CD4-positive, alpha-beta T cell treated with Interleukin-15 for 1 hour (primary cell): ENCODE data around the gene CGREF1.
A peak's percentile ranks its signal among the peaks of the same experiment; 100 is the strongest.
"Not testable (repeated sequence)": the region's sequence is repeated elsewhere in the genome, so short reads cannot be mapped to it uniquely, and the experiment has no call there.

Experiments used
- DNase-seq: peaks from one replicate; pipeline ENCODE4 v3.0.0-alpha.2; 2020

The CGREF1 gene

DNA sequence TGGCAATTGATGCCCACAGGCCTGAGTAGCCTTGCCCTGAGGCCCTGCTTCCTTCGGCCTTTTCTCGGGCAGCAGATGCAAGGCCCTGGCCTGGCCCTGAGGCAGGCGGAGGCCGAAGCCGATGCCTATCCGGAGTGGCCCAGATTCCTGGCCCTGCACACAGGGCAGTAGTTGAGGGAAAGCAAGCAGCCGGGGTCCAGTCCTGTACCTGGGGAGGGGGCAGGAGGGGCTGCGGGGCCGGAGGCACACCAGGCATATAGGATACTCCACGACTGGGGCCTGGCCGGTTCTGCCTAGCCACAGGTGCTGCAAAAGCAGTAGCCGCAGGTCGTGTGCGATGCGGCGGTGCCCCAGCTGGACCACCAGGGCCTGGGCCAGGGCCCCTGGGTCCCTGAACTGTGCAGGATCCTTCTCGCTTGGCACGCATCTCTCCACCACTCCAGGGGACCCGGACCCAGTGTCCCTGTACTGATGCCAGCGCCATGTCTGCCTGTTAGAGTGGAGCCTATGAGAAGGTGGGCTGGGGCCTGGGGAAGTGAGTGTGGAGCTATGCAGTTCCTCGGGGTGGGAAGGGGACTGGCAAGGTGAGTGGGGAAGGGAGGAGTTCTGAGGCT, 18.5 kb upstream of the CGREF1 start:
- no peak for DNase-seq

DNA sequence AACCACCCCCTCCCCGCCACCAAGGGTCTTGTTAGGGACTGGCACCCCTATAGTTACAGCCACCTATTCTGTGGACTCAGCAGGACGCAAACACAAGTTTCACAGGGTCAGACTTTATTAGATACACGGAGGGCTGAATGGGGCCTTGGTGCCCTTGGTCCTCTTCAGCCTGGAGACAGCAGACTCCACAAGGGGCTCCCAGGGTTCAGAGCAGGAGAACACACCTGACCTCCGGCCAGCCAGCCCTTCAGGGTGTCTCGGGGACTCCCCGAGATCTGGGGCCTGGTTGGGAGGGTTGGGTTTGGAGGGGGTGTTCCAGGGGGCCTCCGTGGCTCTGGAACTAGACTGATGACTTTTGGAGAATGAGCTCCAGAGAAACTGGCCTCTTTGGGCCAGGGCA, 17.8 kb upstream of the CGREF1 start:
- no peak for DNase-seq

DNA sequence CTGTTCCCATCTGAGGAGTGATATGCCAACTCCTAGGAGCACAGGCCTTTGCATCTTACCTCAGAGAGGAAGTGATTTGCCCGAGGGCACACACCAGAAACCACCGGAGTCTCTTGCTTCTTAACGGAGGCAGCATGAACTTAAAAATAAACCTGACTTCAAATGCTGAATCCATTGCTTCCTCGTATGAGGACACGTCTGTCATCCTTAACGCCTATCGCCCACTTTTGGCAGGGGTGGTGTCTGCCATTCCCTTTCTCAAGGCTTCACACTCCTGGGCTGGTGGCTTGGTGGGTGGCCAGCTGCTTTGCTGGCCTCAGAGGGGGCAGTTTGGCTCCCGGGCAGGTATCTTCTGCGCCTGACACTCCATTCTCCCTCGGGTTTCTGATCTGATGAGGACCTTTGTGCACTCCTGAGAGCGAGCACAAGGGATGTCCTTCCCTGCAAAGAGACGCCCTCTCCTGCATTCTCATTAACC, 16.6 kb upstream of the CGREF1 start:
- DNase-seq = no peak

DNA sequence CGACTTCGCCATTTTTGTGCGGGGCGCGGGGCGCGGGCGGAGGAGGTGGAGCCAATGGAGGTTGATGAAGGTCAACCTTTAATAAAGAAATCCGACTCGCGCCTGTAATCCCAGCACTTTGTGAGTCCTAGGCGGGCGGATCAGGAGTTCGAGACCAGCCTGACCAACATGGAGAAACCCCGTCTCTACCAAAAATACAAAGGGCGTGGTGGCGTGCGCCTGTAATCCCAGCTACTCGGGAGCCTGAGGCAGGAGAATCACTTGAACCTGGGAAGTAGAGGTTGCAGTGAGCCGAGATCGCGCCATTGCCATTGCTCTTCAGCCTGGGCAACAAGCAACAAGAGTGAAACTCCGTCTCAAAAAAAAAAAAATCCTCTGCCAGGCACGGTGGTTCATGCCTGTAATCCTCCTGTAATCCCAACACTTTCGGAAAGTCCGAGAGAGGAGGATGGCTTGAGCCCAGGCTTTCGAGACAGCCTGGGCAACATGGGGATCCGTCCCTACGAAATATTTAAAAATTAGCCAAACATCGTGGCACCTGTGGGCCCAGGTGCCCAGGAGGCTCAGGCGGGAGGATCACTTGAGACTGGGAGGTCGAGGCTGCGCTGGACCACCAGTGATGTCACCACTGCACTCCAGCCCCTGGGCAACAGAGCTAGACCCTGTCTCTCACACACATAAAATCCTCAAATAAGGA, 16.0 kb upstream of the CGREF1 start:
- DNase-seq = no peak

DNA sequence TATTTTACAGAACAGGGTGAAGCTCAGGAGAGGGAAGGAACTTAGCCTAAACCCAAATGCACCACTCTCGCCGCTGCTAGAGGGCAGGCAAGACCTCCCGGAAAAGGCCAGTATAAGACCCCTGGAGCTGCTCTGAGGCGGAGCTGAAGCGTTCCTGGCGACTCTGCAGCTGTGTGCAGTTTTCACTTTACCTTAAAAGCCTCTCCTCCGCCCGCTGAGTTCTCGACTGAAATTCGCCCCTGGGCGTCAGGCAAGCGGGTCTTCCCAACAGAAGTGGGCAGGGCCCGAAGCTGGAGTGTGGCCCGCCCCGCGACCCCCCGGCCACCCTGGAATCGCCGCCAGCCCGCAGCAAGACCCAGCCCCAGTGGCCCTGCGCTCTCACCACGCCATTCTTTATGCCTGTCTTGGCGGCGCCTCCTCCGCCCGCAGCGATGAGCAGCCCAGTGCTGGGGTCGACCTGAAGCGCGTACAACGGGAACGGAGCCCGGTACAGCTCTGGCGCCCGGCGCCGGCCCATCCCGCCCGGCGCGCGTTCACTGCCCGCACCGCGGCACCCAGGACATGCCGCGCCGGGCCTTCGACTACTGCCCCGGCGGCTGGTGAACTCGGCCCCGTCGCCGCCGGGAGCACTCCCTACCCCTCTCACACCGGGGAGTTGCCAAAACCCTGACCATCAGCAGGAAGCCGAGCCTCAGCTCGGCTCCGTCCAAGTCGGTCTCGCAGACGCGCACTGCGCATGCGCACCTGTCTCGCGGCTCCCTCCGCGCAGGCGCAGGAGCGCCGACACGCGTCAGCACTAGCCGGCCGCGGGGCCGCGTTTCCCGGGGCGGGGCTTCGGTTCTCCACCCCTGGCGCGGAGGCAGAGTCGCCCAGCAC, 15.2 kb upstream of the CGREF1 start, which contains the start of gene PREB:
PREB (minus strand) TSS at position 732 of the 876 bp plus-strand sequence; CDS start at position 517, 215 bp downstream.
- peak; percentile 97 for DNase-seq

DNA sequence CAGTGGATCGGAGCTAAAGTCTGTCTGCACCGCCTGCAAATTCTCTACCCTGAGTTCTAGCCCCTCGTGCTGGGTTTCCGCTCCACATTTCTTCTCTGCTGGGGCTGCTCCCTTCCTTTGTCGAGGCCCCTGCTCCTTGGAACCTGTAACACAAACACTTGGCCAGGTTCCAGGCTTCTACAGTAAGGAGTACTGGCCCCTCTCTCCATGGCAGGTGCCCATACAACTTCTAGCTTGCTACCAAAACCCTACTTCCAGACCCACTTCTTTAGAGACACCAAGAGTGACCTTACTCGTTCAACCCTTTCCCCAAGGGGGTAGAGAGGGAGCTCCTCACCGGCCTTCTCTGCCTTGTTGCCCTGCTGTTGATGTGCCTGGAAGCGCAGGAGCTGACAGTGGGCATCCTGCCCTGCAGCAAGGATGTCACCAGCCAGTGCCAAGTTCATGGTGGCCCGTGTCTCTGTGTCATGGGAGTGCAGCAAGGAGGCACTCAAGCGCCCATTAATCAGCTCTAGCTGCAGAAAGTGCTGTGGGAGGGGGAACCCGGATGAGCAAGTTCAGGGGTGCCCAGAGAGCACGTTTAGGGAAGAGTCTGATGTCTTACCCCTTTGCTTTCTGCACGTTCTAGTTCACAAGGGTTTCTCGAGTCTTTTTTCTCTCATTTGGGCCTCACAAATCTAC, 14.4 kb upstream of the CGREF1 start:
- no peak for DNase-seq

DNA sequence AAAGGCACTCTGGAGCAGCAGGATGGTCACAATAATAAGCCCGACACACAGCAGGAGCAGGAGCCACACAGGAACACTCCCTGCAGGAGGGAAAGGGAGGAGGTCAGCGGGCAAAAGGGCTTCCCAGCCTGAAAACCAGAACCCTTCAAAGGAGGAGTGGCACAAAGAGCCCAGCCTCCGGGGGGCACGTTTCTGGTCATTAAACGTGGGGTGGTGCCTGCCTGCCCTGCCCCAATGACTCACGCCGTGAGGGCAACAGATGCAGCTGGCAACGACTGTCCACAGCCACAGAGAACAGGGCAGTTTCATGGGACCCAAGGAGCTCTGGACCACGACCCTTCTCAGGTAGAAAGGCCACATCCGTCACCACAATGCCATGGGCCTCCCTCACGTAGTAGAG, 12.5 kb upstream of the CGREF1 start:
- DNase-seq = no peak

DNA sequence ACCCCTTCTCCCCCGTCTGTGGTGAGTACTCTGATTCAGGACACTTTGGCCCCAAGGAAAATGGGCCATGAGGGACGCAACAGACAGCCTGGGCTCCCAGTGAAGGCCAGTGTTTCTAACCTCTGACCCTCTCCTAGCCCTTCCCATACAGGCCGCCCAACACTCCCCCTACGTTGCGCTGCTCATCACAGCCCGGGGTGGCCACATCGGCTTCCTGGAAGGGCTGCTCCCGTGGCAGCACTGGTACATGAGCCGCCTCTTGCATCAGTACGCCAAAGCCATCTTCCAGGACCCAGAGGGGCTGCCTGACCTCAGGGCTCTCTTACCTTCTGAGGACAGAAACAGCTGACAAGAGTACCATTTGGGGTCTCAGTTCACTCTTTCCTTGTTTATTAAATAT, 11.5 kb upstream of the CGREF1 start:
- DNase-seq = no peak

DNA sequence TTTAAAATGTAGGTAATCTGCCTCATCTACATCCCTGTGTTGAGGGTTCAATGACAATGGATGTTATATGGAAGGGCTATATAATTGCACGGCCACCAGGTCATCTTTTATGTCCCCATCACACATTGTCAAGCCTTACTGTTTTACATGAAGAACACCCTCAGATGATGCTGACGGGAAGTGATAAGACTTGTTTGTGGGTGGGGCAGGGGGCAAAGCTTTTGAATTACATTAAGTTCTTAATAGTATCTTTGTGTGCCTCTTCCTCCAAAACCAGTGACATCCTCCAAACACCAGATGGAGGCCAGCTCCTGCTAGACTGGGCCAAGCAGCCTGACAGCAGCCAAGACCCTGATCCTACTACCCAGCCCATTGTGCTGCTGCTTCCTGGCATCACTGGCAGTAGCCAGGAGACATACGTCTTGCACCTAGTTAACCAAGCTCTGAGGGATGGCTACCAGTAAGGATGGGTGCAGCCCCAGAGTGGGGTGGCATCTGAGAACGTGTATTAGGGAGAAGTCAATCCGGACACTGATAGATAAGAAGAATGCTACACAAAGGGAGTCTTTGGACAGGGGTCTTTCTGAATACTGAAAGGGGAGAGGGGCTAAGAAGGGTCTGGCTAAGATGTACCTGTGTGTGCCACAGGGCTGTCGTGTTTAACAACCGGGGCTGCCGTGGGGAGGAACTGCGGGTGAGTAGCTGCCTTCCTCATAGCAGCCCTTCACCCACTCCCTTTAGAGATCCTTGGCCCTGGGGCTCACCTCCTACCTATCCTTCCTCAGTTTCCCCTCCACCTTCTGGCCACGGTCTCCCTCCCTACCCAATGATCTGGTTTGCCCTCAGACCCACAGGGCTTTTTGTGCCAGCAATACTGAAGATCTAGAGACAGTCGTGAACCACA, 10.0 kb upstream of the CGREF1 start:
- no peak for DNase-seq

DNA sequence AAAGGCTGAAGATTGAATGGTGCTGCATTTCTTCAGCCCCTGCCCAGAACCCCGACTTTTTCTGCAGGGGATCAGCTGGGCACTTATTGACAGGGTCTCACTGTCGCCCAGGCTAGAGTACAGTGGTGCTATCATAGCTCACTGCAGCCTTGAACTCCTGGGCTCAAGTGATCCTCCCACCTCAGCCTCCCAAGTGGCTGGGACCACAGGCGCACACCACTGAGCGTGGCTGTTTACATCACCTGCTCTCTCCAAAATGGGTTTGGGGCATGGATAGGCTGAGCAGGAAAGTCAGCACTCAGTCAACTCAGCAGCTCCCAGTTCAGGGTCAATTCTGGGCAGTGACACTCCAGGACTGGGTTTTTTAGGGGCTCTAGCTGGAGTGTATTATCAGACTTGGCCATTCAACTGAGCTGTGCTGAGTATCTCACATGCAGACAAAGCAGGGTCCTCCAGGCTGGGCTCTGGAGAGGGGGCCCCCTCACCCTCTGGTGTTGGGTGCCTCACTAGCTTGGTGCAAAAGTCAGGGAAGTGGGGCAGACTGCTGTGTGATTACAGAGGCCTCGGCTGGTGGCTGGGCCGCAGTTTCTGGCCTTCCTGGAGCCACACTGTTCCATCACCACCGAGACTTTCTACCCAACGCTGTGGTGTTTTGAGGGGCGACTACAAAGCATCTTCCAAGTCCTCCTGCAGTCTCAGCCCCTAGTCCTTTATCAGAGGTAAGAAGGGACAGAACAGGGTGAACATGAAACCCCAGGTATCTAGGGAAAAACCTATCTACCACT, 9.1 kb upstream of the CGREF1 start:
- DNase-seq = no peak

DNA sequence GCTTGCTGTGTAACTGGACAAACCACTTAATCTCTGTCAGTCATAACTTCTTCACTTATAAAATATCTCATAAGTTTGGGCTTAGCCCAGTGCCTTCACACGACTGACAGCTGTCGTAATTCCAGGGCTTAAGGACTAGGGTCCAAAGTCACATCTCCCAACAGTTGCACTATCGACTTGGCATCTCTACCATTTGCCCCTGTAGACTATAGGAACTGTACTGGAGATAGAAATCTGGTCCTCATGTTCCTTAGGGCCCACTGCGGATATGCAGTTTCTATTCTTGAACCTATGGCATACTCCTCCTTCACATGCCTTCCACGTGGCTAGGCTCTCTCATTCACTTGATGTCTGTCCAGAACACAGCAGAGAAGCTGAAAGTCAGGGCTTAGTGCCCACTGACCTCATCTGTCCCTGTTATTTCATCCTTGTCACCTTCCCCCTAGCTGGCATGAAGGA, 7.4 kb upstream of the CGREF1 start:
- DNase-seq = no peak

DNA sequence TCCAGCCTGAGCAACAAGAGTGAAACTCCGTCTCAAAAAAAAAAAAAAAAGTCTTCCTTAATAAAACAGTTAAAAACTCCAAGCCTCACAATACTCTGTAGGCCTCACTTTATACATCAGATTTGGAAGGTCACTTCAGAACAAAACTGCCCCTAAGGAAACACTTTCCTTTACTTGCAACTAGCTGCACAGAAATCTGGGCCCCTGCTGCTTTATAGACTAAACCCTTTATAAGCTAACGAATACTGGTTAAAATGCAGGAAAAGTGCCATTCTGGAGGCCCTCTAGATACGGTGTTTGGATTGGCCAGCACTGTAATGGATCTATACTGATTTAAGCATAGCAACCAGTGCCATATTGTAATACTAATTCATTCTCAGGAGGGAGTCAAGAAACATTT, 6.2 kb upstream of the CGREF1 start:
- no peak for DNase-seq

DNA sequence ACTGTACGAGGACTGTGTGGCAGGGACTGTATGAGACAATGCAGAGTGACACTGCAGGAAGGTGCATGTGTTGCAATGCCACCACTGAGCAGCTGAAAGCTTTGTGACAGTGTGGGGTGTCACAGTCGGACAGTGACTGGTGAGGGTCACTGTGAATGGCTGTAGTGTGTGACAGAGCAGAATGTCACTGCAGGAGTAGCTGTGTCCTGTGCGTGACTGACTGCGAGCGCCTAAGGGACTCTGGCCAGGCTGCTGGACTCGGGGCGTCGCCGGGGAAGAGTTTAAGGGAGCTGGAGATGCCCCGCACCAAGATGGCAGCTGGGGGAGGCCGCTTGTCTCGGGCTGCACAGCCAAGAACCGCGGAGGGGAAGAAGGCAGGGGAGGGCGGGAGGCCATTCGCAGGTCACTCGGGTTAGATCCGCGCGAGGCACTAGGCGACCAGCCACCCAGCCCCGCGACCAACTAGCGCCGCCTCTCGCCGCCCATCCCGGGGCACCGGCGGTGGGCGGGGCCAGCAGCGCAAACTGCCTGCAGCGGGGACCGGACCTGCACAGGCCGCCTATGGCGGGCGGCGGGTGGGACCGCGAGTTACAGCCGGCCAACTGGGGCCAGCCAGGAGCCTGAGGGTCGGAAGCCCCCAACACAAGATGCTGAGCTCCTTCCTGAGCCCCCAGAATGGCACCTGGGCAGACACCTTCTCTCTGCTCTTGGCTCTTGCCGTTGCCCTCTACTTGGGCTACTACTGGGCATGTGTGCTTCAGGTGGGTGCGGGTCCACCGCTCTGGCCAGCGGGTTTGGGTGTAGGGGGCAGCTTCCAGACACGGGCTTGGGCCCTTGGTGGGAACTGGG, 4.6 kb upstream of the CGREF1 start, which contains the start of gene ABHD1:
ABHD1 (plus strand) TSS at position 514 of the 849 bp plus-strand sequence; CDS start at position 648, 134 bp downstream.
- peak; percentile 75 for DNase-seq

DNA sequence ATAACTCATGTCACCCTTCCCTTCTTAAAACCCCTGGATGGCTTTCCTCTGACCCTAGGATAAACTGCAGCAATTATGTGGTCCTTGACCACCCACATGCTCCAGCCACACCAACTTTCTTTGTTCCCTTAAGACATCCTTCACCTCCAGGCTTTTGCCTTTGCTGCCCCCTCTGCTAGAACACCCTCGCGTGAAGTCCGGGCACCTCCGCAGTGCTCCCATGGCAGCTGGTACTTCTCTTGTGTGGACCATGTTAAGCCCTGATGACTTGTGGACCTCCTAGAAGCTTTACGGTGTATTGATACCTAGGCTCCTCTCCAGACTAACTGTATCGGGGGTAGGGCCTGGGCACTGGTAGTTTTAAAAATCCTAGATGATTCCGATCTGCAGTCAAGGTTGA, 3.9 kb upstream of the CGREF1 start:
- DNase-seq = no peak

DNA sequence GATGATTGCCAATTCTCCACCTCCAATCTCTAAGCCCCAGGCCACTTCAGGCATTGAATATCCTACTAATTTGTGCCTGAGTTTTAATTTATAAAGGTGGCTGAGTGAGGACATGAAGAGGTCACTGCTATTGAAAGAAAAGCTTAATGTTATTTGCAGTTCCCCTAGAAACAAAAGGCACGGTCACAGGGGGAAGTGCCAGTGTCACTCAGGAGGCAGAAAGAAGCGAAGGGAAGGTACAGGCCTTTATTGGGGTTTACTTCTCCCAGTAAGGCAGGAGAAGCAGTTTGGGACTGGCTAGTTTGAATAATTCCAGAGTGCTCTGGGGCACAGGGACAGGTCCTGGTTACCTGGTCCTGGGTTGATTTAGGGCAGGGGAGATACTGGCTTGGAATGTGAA, 3.0 kb upstream of the CGREF1 start:
- DNase-seq = no peak

DNA sequence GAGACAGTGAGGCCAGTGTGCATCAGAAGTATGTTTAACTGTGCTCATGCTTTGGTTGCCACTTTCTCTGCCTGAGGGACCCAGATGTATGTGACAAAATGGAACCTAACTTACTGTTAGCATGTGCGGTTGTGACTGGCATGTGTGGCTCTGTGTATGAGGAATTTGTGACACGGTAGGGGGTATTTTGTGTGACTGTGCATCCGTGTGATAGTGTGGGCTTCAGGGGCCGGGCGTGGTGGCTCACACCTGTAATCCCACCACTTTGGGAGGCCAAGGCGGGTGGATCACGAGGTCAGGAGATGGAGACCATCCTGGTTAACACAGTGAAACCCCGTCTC, 372 bp upstream of the CGREF1 start:
- not testable (repeated sequence) for DNase-seq

DNA sequence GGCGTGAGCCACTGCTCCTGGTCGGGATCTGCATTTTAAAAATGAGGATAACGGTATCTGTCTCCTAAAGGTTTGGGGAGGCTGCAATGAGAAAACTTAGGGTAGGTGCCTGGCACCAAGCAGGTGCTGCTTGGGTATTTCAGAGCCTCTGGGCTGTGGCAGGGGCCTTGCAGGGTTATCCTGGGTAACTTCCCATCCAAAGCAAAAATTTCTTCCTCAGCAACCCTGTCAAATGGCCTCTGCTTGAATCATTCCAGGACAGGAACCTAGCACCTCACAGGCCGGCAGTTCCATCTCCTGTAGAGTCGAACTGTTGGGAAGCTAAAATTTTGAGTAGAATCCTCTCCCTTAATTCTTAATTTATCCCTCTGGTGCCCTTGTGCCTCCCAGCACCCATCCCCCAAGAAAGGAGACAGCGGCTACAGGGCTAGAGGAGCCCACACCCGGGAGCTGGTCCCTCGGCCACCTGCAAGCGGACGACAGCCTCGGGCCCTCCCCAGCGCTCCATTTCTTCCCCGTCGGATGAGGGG, 868 bp downstream of the CGREF1 start:
- DNase-seq = no peak

DNA sequence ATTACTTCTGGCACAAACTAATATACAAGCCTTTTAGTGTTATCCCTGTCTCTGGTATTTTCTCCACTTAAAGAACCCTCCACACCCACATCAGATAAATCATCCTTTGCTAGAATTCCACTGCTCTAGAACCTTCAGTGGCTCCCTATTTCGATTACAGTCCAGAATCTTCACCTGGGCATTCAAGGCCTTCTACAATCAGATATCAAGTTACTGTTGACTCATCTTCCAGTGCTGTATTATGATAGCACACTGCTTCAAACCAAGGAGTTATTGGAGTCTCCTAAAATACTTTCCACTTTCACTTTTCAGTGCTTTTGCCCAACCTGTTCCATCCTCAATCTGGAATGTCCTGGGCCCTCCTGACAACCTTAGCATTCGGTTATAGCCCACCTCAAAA, 3.4 kb downstream of the CGREF1 start:
- no peak for DNase-seq

DNA sequence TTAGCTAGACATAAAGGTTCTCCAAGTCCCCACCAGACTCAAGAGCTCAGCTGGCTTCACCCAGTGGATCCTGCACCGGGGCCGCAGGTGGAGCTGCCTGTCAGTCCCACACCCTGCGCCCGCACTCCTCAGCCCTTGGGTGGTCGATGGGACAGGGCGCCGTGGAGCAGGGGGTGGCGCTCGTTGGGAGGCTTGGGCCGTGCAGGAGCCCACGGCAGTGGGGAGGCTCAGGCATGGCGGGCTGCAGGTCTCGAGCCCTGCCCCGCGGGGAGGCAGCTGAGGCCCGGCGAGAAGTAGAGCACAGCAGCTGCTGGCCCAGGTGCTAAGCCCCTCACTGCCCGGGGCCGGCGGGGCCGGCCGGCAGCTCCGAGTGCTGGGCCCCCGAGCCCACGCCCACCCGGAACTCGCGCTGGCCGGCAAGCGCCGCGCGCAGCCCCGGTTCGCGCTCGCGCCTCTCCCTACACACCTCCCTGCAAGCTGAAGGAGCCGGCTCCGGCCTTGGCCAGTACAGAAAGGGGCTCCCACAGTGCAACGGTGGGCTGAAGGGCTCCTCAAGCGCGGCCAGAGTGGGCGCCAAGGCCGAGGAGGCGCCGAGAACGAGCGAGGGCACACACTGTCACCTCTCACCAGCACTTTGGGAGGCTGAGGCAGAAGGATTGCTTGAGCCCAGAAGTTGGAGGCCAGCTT, 7.4 kb downstream of the CGREF1 start:
- DNase-seq = not testable (repeated sequence)
